HG03139 (cell line): ENCODE results near the gene RRAS.
"Not testable (repeated sequence)": the region's sequence is repeated elsewhere in the genome, so short reads cannot be mapped to it uniquely, and the experiment has no call there.

ENCODE experiments used
- ATAC-seq: cut with Tn5 transposase; IDR thresholded peaks from one replicate; pipeline ENCODE4 v1.9.1; 2021; ENCODE audit not compliant: unreplicated experiment

Gene RRAS

DNA sequence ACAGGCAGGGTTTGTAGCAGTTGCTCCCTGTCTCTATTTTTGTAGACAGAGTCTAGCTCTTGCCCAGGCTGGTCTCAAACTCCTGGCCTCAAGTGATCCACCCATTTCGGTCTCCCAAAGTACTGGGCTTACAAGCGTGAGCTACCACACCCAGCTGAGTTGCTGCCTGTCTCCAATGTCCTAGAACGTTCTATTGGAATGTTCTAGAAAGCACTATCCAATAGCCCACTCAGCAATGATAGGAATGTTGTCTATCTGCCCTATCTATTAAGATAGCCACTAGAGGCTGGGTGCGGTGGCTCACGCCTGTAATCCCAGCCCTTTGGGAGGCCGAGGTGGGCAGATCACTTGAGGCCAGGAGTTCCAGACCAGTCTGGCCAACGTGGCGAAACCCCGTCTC lies 6.7 kb downstream of the RRAS start:
- not testable (repeated sequence) for ATAC-seq

- ATAC-seq: no peak
These were observed 7.4 kb downstream of the RRAS start for GRCh38 chr19:49632576-49632975.

DNA sequence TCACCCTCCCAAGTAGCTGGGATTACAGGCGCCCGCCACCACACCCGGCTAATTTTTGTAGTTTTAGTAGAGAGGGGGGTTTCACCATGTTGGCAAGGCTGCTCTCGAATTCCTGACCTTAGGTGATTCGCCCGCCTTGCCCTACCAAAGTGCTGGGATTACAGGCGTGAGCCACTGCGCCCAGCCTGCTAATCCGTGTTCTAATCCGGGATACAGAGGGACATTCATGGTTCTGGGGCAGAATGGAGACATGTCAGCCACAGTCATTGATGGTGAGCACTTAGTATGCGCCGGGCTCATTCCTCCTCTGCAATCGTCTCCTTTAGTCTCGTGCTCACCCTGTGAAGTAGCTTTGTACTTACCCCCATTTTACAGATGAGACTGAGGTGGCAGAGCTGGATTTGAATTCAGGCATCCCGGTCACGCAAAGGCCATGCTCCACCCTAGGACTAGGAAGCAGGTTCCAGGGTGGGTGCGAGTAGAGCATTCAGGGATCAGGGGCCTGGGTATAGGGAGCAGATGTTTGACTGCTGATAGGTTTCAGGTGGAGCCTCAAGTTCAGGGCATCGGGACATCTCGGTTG lies 8.2 kb downstream of the RRAS start:
- ATAC-seq: no peak

DNA sequence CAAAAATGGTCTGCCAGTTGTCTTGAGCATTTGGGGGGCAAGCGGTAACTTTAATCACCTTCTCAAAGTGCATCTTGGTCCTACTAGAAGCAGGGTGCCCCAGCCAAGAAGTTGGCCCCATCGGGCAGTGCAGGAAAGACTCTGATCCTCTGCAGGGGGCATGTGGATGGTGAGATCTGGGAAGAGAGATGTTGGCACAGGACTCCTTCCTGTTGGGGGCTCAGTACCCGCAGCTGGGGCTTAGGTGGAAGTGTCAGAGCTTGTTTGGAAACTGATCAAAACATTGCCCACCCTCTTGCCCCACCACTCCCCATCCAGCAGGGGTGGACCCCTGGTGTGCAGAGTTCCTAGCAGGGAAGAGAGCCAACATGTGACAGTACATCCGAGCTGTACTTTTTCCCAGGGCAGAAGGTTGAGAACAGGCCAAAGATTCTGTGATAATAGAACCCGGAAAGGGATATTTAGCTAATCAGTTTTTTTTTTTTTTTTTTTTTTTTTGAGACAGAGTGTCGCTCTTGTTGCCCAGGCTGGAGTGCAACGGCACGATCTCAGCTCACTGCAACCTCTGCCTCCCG lies 8.8 kb downstream of the RRAS start:
- no peak for ATAC-seq

GRCh38 chr19:49629659-49630058 lies 10.3 kb downstream of the RRAS start:
- ATAC-seq: no peak

DNA sequence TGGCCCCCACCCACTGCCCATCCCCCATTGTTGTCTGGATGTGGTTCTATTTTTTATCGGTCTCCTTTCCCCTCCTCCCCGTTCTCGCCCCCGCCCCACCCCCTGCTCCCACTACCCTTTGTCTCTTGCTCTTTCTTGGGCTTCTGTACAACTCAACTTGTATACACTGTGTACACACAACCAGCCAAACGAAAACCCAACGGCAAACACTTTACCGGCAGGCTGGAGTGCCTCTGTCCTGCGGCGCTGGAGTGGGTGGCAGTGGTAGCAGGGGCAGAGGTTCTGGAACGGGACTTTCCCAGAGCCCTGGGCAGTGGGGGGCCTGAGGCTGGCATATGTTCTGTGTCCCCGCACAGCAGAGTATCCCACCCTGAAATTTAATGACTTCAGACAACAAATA lies 13.7 kb downstream of the RRAS start:
- ATAC-seq: no peak

DNA sequence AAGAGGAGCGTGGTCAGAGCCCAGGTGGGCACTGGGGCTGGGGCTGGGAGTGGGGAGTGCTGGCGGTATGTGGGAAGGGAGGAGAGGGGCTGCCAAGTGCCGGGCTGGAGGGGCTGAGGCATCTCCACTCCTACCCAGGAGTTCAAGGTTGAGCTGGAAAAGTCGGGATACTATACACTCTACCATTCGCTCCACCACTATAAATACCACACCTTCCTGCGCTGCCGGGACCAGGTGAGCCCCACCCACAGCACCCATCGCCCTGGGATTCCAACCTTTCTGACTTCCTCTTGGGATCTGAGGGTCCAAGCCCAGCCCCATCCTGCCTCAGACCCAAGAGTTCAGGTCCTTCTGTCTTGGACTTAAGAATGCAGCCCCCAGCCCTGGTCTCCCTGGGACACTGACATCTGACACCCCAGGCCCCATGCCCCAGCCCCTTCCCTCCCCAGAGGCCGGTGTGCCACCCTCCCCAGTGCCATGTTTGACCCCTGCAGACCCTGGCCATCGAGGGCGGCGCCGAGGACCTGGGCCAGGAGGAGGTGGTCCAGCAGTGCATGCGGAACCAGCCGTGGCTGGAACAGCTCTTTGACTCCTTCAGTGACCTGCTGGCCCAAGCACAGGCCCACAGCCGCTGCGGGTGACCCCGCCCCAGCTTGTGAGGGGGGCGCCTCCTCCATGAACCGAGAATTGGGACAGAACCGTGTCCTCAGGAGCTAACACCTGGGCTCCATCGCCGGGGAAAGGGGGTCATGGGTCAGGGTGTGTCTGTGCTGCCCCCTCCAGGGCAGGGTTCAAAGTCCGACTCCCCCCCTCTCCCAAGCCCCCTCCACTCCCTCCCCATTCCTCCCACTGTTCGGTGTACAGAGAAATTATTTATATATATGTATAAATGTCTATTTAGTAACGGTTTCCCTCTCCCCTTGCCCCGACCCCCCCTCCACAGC lies 14.7 kb downstream of the RRAS start:
- no peak for ATAC-seq

- not testable (repeated sequence) for ATAC-seq
These were observed 22.1 kb downstream of the RRAS start for GRCh38 chr19:49617860-49618259.

DNA sequence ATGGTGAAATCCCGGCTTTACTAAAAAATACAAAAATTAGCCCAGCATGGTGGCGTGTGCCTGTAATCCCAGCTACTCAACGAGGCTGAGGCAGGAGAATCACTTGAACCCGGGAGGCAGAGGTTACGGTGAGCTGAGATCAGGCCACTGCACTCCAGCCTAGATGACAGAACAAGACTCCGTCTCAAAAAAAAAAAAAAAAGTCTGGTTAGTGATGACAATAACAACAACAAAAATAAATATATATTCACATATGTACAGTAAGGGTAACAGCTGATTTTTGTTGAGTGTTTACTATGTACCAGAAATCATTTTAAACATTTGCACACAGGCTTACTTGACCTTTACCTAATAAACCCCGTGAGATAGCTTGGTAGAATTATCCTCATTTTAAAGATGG lies 23.0 kb downstream of the RRAS start:
- ATAC-seq: no peak

DNA sequence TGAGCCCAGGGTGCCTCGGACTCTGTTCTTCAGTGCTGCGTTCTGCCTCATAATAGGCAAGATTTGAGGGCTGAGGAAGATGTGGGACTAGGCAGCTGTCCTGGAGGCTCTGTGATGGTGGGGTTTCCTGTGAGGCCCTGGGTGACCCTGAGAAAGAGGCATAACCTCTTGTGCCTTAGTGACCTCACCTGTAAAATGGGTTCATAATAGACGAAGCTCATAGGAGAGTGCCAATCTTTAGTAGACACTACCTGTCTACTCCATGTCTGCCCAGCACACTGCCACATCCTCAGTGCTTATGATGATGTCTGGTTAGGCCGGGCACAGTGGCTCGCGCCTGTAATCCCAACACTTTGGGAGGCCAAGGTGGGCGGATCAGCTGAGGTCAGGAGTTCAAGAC lies 23.4 kb downstream of the RRAS start:
- ATAC-seq: no peak

- ATAC-seq: no peak
These were observed 24.1 kb downstream of the RRAS start for GRCh38 chr19:49615861-49616260.

- ATAC-seq: no peak
These were observed 25.7 kb downstream of the RRAS start for GRCh38 chr19:49614096-49614833.

DNA sequence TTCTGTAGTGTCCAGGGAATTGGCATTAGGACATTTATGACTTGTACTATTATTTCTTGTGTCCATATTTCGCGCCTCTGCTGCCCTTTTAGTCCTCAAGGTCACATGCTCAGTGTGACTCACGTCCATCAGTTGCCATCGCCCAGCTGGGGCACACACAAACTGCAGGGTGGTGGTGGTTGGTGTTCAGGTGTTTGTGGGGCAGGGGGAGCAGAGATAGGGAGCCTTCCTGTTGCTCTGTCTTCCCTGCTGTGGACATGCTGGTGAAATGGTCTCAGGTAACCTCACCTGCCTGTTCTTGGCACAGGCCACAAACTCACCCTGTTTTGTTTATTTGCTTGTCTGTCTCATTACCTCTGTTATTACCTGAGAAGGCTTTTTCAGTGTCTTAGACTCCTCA lies 26.6 kb downstream of the RRAS start:
- no peak for ATAC-seq

DNA sequence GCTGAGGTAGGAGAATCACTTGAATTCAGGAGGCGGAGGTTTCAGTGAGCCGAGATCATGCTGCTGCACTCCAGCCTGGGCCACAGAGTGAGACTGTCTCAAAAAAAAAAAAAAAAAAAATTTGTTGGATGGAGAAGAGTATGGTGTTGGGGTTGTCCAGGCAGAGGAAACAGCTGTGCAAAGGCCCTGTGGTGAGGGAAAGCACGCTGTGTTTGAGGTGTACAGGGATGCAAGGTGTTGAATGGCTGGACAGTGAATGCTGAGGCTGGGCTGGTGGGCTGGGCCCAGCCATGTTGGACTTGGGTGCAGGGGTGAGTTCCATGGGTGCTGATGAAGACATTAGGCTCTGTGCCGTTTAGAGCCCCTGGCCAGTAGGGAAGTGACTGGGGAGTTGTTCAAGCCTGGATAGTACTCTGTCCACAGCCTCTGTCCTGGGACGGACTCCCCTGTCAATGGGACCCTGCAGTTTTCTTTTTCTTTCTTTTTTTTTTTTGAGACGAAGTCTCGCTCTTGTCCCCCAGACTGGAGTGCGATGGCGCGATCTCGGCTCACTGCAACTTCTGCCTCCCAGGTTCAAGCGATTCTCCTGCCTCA lies 30.3 kb downstream of the RRAS start:
- no peak for ATAC-seq

DNA sequence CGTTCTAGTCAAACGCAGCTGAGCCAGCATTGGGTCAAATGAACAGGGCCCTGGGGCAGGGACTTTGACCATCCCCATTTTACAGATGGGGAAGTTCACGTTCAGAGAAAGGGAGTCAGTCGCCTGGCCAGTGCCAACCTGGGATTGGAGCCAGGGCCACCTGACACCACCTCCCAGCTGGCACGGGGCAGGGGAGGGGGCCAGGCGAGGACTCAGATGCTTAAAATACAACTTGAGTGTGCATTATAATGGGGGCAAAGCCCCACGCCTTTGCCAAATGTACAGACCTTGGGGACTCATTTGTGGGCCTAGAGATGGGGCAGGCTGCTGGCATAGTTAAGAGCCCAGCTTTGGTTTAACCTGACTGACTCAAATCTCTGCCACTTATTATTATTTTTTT lies 34.3 kb downstream of the RRAS start:
- ATAC-seq: no peak

- no peak for ATAC-seq
These were observed 37.1 kb downstream of the RRAS start for GRCh38 chr19:49602806-49603205.

DNA sequence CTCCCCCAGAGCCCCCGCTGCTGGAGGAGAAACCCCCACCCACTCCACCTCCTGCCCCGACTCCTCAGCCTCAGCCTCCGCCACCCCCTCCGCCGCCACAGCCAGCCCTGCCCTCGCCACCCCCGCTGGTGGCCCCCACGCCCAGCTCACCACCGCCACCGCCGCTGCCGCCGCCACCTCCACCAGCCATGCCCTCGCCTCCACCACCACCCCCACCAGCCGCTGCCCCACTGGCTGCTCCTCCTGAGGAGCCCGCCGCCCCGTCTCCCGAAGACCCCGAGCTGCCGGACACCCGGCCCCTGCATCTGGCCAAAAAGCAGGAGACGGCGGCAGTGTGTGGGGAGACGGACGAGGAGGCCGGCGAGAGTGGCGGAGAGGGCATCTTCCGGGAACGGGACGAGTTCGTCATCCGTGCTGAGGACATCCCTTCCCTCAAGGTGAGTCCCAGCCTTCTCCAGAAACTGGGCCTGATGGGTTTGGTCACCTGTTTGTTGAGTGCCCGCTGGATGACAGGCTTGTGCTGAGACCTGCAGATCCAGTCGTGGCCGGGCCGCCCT lies 38.4 kb downstream of the RRAS start:
- ATAC-seq: no peak

DNA sequence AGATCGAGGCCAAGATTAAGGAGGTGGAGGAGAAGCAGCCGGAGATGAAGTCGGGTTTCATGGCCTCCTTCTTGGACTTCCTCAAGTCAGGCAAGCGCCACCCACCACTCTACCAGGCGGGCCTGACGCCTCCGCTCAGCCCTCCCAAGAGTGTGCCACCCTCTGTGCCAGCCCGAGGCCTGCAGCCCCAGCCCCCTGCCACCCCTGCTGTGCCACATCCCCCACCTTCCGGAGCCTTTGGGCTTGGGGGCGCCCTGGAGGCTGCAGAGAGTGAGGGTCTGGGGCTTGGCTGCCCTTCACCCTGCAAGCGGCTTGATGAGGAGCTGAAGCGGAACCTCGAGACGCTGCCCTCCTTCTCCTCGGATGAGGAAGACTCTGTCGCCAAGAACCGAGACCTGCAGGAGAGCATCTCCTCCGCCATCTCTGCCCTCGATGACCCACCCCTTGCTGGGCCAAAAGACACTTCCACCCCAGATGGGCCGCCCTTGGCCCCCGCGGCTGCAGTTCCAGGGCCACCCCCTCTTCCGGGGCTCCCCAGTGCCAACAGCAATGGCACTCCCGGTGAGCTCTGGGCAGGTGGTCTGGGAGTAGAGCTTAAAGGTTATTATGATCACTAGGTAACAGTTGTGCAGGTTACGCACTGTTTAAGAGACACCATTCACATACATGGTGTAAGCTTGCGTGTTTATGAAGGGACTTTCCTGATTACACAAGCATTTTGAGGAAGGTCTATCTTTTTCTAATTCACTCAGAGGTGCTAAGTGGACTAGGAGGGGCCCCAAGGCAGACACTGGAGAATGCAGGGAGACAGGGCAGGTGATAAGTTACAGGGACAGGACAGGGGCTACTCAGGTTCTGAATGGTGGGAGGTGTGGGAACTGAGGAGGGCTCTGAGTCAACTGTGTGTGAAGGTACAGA lies 40.3 kb downstream of the RRAS start:
- ATAC-seq: no peak

GRCh38 chr19:49597703-49597974 lies 42.3 kb downstream of the RRAS start:
- ATAC-seq: no peak
